ENCODE data around the gene FOXC2. TPM values are rescaled to one million over a fixed set of nuclear protein-coding genes. Genes with fewer than 3 reads are reported as not detected.
A peak's percentile ranks its signal among the peaks of the same experiment; 100 is the strongest.

The FOXC2 gene
- total RNA-seq (0.13 TPM), polyA plus RNA-seq (ENCODE audit: insufficient read depth in 1 of 8, insufficient read length in 8 of 8, low replicate concordance in 1 of 8) (1 to 10 TPM in 7 of 8 donors, under 1 TPM in 1; 0.32 to 2.0 (median 1.2) TPM)
- long read RNA-seq, donor 1, partial matches to known transcripts = 0 of 2 reads
- long read RNA-seq, donor 1, other reads (novel, unspliced or antisense) = 0 of 2 reads
- long read RNA-seq, donor 2 = 0 reads
- long read RNA-seq, donor 3, partial matches to known transcripts = 0 of 3 reads
- long read RNA-seq, donor 3, other reads (novel, unspliced or antisense) = 0 of 3 reads
- long read RNA-seq, donor 4, partial matches to known transcripts = 0 of 2 reads
- long read RNA-seq, donor 4, other reads (novel, unspliced or antisense) = 0 of 2 reads
- long read RNA-seq, donor 5, partial matches to known transcripts = 0 of 5 reads
- long read RNA-seq, donor 5, other reads (novel, unspliced or antisense) = 0 of 5 reads
- long read RNA-seq, donor 6 = 0 reads
- long read RNA-seq, donor 7, partial matches to known transcripts = 0 of 2 reads
- long read RNA-seq, donor 7, other reads (novel, unspliced or antisense) = 0 of 2 reads
- long read RNA-seq, donor 8, partial matches to known transcripts = 0 of 3 reads
- long read RNA-seq, donor 8, other reads (novel, unspliced or antisense) = 0 of 3 reads
- long read RNA-seq, donor 9 = 0 reads
- long read RNA-seq, donor 10 = 0 reads
- long read RNA-seq, donor 11, partial matches to known transcripts = 0 of 1 reads
- long read RNA-seq, donor 11, other reads (novel, unspliced or antisense) = 0 of 1 reads

GRCh38 chr16:86566601-86566965, at the start of gene FOXC2:
TSS of gene FOXC2 (plus strand) at chr16:86566829. CDS start at chr16:86567336, 507 bp downstream.
- no peaks in the 10 kb centered on the region for H3K9me3 ChIP-seq (replicated peaks; ENCODE audit: control insufficient read depth, low read depth, low read length)
- WGBS (ENCODE audit: insufficient coverage) = under 1% methylated on average over 26 of the region's 30 CpGs
- no peaks in the 10 kb centered on the region for H3K36me3 ChIP-seq (ENCODE audit: control insufficient read depth, insufficient read depth, low read length)
- peak; percentile 94 for DNase-seq
- peaks cover 12% of the 10 kb centered on the region for H3K4me1 ChIP-seq (ENCODE audit: control insufficient read depth, insufficient read depth, low read length)
- no peak within 1 kb of the TSS for H3K27ac ChIP-seq (ENCODE audit: low read length)
- peaks cover 81% of the 10 kb centered on the region for H3K27me3 ChIP-seq (ENCODE audit: control insufficient read depth, insufficient read depth, low read length)
- H3K4me3 ChIP-seq (ENCODE audit: low read length) = peak within 1 kb of the TSS; percentile 34

GRCh38 chr16:86517033-86517432, 49.6 kb upstream of the FOXC2 start:
- H3K9me3 ChIP-seq (replicated peaks; ENCODE audit: control insufficient read depth, low read depth, low read length) = no peaks in the 10 kb centered on the region
- H3K27ac ChIP-seq (ENCODE audit: low read length) = no peak overlapping the region
- peaks cover 11% of the 10 kb centered on the region for H3K4me1 ChIP-seq (ENCODE audit: control insufficient read depth, insufficient read depth, low read length)
- H3K36me3 ChIP-seq (ENCODE audit: control insufficient read depth, insufficient read depth, low read length) = no peaks in the 10 kb centered on the region
- no CpG with 5 or more reads among the region's 9 CpGs for WGBS (ENCODE audit: insufficient coverage)
- peaks cover 92% of the 10 kb centered on the region for H3K27me3 ChIP-seq (ENCODE audit: control insufficient read depth, insufficient read depth, low read length)
- DNase-seq = no peak
- no peak overlapping the region for H3K4me3 ChIP-seq (ENCODE audit: low read length)

GRCh38 chr16:86517652-86518258, 48.9 kb upstream of the FOXC2 start:
- Histone ChIP-seq H3K27me3 (ENCODE audit: control insufficient read depth, insufficient read depth, low read length) (peaks cover 92% of the 10 kb centered on the region), H3K9me3 (replicated peaks; ENCODE audit: control insufficient read depth, low read depth, low read length) (no peaks in the 10 kb centered on the region), H3K36me3 (ENCODE audit: control insufficient read depth, insufficient read depth, low read length) (no peaks in the 10 kb centered on the region), H3K4me3 (ENCODE audit: low read length) (no peak overlapping the region), H3K4me1 (ENCODE audit: control insufficient read depth, insufficient read depth, low read length) (peaks cover 11% of the 10 kb centered on the region), H3K27ac (ENCODE audit: low read length) (no peak overlapping the region)
- peak; percentile 65 for DNase-seq
- 22% methylated on average over 16 of the region's 17 CpGs for WGBS (ENCODE audit: insufficient coverage)

GRCh38 chr16:86519007-86519648, 47.5 kb upstream of the FOXC2 start:
- 85% methylated on average over 15 of the region's 16 CpGs for WGBS (ENCODE audit: insufficient coverage)
- Histone ChIP-seq H3K4me1 (ENCODE audit: control insufficient read depth, insufficient read depth, low read length) (peaks cover 11% of the 10 kb centered on the region), H3K36me3 (ENCODE audit: control insufficient read depth, insufficient read depth, low read length) (no peaks in the 10 kb centered on the region), H3K4me3 (ENCODE audit: low read length) (no peak overlapping the region), H3K27me3 (ENCODE audit: control insufficient read depth, insufficient read depth, low read length) (peaks cover 93% of the 10 kb centered on the region), H3K27ac (ENCODE audit: low read length) (no peak overlapping the region), H3K9me3 (replicated peaks; ENCODE audit: control insufficient read depth, low read depth, low read length) (no peaks in the 10 kb centered on the region)
- DNase-seq = no peak

GRCh38 chr16:86519649-86520316, 46.8 kb upstream of the FOXC2 start:
- Histone ChIP-seq H3K36me3 (ENCODE audit: control insufficient read depth, insufficient read depth, low read length) (no peaks in the 10 kb centered on the region), H3K9me3 (replicated peaks; ENCODE audit: control insufficient read depth, low read depth, low read length) (no peaks in the 10 kb centered on the region), H3K27ac (ENCODE audit: low read length) (no peak overlapping the region), H3K27me3 (ENCODE audit: control insufficient read depth, insufficient read depth, low read length) (peaks cover 98% of the 10 kb centered on the region), H3K4me3 (ENCODE audit: low read length) (no peak overlapping the region), H3K4me1 (ENCODE audit: control insufficient read depth, insufficient read depth, low read length) (peaks cover 11% of the 10 kb centered on the region)
- DNase-seq = peak; percentile 66
- 15% methylated on average over 27 of the region's 31 CpGs for WGBS (ENCODE audit: insufficient coverage)

- Histone ChIP-seq H3K9me3 (replicated peaks; ENCODE audit: control insufficient read depth, low read depth, low read length) (no peaks in the 10 kb centered on the region), H3K27ac (ENCODE audit: low read length) (no peak overlapping the region), H3K4me1 (ENCODE audit: control insufficient read depth, insufficient read depth, low read length) (peaks cover 7% of the 10 kb centered on the region), H3K27me3 (ENCODE audit: control insufficient read depth, insufficient read depth, low read length) (peaks cover 97% of the 10 kb centered on the region), H3K36me3 (ENCODE audit: control insufficient read depth, insufficient read depth, low read length) (no peaks in the 10 kb centered on the region), H3K4me3 (ENCODE audit: low read length) (no peak overlapping the region)
- 51% methylated on average over 12 of the region's 30 CpGs for WGBS (ENCODE audit: insufficient coverage)
- DNase-seq = no peak
Observed at GRCh38 chr16:86520317-86521210, 46.1 kb upstream of the FOXC2 start.

- H3K4me3 ChIP-seq (ENCODE audit: low read length) = no peak overlapping the region
- H3K4me1 ChIP-seq (ENCODE audit: control insufficient read depth, insufficient read depth, low read length) = peaks cover 2% of the 10 kb centered on the region
- peaks cover 96% of the 10 kb centered on the region for H3K27me3 ChIP-seq (ENCODE audit: control insufficient read depth, insufficient read depth, low read length)
- H3K9me3 ChIP-seq (replicated peaks; ENCODE audit: control insufficient read depth, low read depth, low read length) = no peaks in the 10 kb centered on the region
- no peak for DNase-seq
- no peaks in the 10 kb centered on the region for H3K36me3 ChIP-seq (ENCODE audit: control insufficient read depth, insufficient read depth, low read length)
- no peak overlapping the region for H3K27ac ChIP-seq (ENCODE audit: low read length)
- 67% methylated on average over 18 of the region's 35 CpGs for WGBS (ENCODE audit: insufficient coverage)
Observed at GRCh38 chr16:86521236-86522197, 45.1 kb upstream of the FOXC2 start.

- Histone ChIP-seq H3K27ac (ENCODE audit: low read length) (no peak overlapping the region), H3K4me1 (ENCODE audit: control insufficient read depth, insufficient read depth, low read length) (peaks cover 2% of the 10 kb centered on the region), H3K27me3 (ENCODE audit: control insufficient read depth, insufficient read depth, low read length) (peaks cover 91% of the 10 kb centered on the region), H3K36me3 (ENCODE audit: control insufficient read depth, insufficient read depth, low read length) (no peaks in the 10 kb centered on the region), H3K4me3 (ENCODE audit: low read length) (no peak overlapping the region), H3K9me3 (replicated peaks; ENCODE audit: control insufficient read depth, low read depth, low read length) (no peaks in the 10 kb centered on the region)
- peak; percentile 68 for DNase-seq
- WGBS (ENCODE audit: insufficient coverage) = 74% methylated on average over 13 of the region's 16 CpGs
Observed at GRCh38 chr16:86522634-86523033, 44.0 kb upstream of the FOXC2 start.
